A673 (cell line): ENCODE data around the gene STX7.

Experiments
- EZH2 ChIP-seq: fragments of 200-600 bp; sonication (generic); IDR thresholded peaks from 2 replicates; pipeline ENCODE4 v1.6.1; 2017; ENCODE audit warnings: borderline replicate concordance, low read depth, mild to moderate bottlenecking, mixed read lengths, antibody characterized with exemption, low read length; ENCODE audit not compliant: poor library complexity, severe bottlenecking
- TF ChIP-seq, protein P1 (sequence below): fragments of 300-800, 200-600 bp; sonication (generic); conservative IDR thresholded peaks from 2 replicates; pipeline ENCODE4 v1.5.1; 2017; ENCODE audit warnings: low read depth, mild to moderate bottlenecking, antibody characterized with exemption, low read length, moderate library complexity, mixed read lengths

DNA sequence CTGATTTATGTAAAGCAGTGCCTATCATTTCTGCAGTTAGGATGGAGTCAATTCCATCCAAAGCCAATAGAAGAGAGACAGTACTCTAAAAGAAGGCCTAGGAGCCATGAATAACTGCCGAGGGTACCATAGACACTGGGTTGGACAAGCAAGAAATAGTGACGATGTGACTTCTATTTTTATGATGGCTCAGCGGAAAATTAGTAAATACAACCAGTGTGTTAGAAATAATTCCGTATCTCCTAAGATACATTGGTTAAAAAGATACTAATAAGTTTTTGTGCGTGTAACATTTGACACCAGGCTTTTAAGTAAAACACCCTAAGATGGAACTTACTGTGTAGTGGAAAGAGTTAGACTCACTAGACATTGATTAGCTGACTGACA is 66.1 kb downstream of the STX7 start:
- TF ChIP-seq, protein P1, sequence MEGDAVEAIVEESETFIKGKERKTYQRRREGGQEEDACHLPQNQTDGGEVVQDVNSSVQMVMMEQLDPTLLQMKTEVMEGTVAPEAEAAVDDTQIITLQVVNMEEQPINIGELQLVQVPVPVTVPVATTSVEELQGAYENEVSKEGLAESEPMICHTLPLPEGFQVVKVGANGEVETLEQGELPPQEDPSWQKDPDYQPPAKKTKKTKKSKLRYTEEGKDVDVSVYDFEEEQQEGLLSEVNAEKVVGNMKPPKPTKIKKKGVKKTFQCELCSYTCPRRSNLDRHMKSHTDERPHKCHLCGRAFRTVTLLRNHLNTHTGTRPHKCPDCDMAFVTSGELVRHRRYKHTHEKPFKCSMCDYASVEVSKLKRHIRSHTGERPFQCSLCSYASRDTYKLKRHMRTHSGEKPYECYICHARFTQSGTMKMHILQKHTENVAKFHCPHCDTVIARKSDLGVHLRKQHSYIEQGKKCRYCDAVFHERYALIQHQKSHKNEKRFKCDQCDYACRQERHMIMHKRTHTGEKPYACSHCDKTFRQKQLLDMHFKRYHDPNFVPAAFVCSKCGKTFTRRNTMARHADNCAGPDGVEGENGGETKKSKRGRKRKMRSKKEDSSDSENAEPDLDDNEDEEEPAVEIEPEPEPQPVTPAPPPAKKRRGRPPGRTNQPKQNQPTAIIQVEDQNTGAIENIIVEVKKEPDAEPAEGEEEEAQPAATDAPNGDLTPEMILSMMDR = no peak
- no peak for TF ChIP-seq EZH2
